NCI-H446 treated with DMSO at 0.1 percent for 48 hours (cell line): Measurements from ENCODE around the gene AQP12B.
"Not testable (repeated sequence)": the region's sequence is repeated elsewhere in the genome, so short reads cannot be mapped to it uniquely, and the experiment has no call there.

Experiments used
- DNase-seq: peaks from one replicate; lab custom pipeline; 2025; lab: John Stamatoyannopoulos, UW

AQP12B gene

GRCh38 chr2:240683329-240683979, 769 bp upstream of the AQP12B start:
- not testable (repeated sequence) for DNase-seq

GRCh38 chr2:240680185-240680584, 2.5 kb downstream of the AQP12B start:
- DNase-seq = not testable (repeated sequence)

- DNase-seq = not testable (repeated sequence)
These were observed 3.8 kb downstream of the AQP12B start for GRCh38 chr2:240678909-240679308.

- not testable (repeated sequence) for DNase-seq
These were observed 4.6 kb downstream of the AQP12B start for GRCh38 chr2:240678043-240678442.

- not testable (repeated sequence) for DNase-seq
These were observed 7.3 kb downstream of the AQP12B start for GRCh38 chr2:240675345-240675744.

- not testable (repeated sequence) for DNase-seq
These were observed 8.1 kb downstream of the AQP12B start for GRCh38 chr2:240674461-240675184.

- DNase-seq = no peak
These were observed 9.9 kb downstream of the AQP12B start for GRCh38 chr2:240672701-240673190.

GRCh38 chr2:240672076-240672700, 10.5 kb downstream of the AQP12B start:
- DNase-seq = no peak

GRCh38 chr2:240670950-240671349, 11.7 kb downstream of the AQP12B start:
- DNase-seq = no peak

- DNase-seq = no peak
These were observed 12.3 kb downstream of the AQP12B start for GRCh38 chr2:240670402-240670801.

GRCh38 chr2:240664622-240665021, 18.1 kb downstream of the AQP12B start:
- DNase-seq = no peak

- no peak for DNase-seq
These were observed 19.0 kb downstream of the AQP12B start for GRCh38 chr2:240663546-240664190.

- no peak for DNase-seq
These were observed 20.0 kb downstream of the AQP12B start for GRCh38 chr2:240662681-240663080.

- not testable (repeated sequence) for DNase-seq
These were observed 22.8 kb downstream of the AQP12B start for GRCh38 chr2:240659883-240660282.

- DNase-seq = no peak
These were observed 26.5 kb downstream of the AQP12B start for GRCh38 chr2:240655931-240656886.

GRCh38 chr2:240651185-240651584, 31.5 kb downstream of the AQP12B start:
- no peak for DNase-seq

- no peak for DNase-seq
These were observed 32.3 kb downstream of the AQP12B start for GRCh38 chr2:240650254-240650965.

GRCh38 chr2:240649331-240649730, 33.4 kb downstream of the AQP12B start:
- no peak for DNase-seq

GRCh38 chr2:240648650-240649275, 33.9 kb downstream of the AQP12B start:
- DNase-seq = no peak

- no peak for DNase-seq
These were observed 34.5 kb downstream of the AQP12B start for GRCh38 chr2:240648155-240648649.
